Activated CD8-positive, alpha-beta memory T cell treated with anti-CD3 and anti-CD28 coated beads, Interleukin-2, amount 50 U/mL, for 1 hour (primary cell): ENCODE results near the gene CCDC85C.

ENCODE experiments used
- DNase-seq: peaks from one replicate; pipeline ENCODE4 v3.0.0-alpha.2; 2020; ENCODE audit errors: extremely low read depth

CCDC85C gene

GRCh38 chr14:99540196-99541032, 63.6 kb downstream of the CCDC85C start:
- no peak for DNase-seq

- no peak for DNase-seq
Observed at GRCh38 chr14:99539491-99539890, 64.5 kb downstream of the CCDC85C start.

GRCh38 chr14:99538733-99539132, 65.3 kb downstream of the CCDC85C start:
- DNase-seq = no peak

- no peak for DNase-seq
Observed at GRCh38 chr14:99538275-99538674, 65.7 kb downstream of the CCDC85C start.

- DNase-seq = no peak
Observed at GRCh38 chr14:99537399-99537798, 66.6 kb downstream of the CCDC85C start.

- no peak for DNase-seq
Observed at GRCh38 chr14:99535908-99536778, 67.9 kb downstream of the CCDC85C start.

GRCh38 chr14:99535448-99535847, 68.6 kb downstream of the CCDC85C start:
- no peak for DNase-seq

GRCh38 chr14:99534863-99535262, 69.1 kb downstream of the CCDC85C start:
- no peak for DNase-seq

GRCh38 chr14:99534333-99534732, 69.7 kb downstream of the CCDC85C start:
- no peak for DNase-seq

GRCh38 chr14:99532310-99532709, 71.7 kb downstream of the CCDC85C start:
- DNase-seq = no peak

GRCh38 chr14:99531251-99532096, 72.5 kb downstream of the CCDC85C start:
- no peak for DNase-seq

- no peak for DNase-seq
Observed at GRCh38 chr14:99530407-99531155, 73.4 kb downstream of the CCDC85C start.

GRCh38 chr14:99529899-99530298, 74.1 kb downstream of the CCDC85C start:
- DNase-seq = no peak

GRCh38 chr14:99527427-99528076, 76.5 kb downstream of the CCDC85C start:
- DNase-seq = no peak

- DNase-seq = no peak
Observed at GRCh38 chr14:99527026-99527425, 77.0 kb downstream of the CCDC85C start.

GRCh38 chr14:99525699-99526080, 78.3 kb downstream of the CCDC85C start:
- DNase-seq = no peak

GRCh38 chr14:99524804-99525698, 79.0 kb downstream of the CCDC85C start:
- no peak for DNase-seq

- DNase-seq = no peak
Observed at GRCh38 chr14:99524091-99524661, 79.8 kb downstream of the CCDC85C start.

GRCh38 chr14:99523704-99524055, 80.3 kb downstream of the CCDC85C start:
- no peak for DNase-seq
